ENCODE measurements around the gene EFNA5. TPM values are rescaled to one million over a fixed set of nuclear protein-coding genes. Genes with fewer than 3 reads are reported as not detected.
A peak's percentile ranks its signal among the peaks of the same experiment; 100 is the strongest.

Gene EFNA5
- total RNA-seq, 1 experiment from 2014 or later, result 42.7 TPM

DNA sequence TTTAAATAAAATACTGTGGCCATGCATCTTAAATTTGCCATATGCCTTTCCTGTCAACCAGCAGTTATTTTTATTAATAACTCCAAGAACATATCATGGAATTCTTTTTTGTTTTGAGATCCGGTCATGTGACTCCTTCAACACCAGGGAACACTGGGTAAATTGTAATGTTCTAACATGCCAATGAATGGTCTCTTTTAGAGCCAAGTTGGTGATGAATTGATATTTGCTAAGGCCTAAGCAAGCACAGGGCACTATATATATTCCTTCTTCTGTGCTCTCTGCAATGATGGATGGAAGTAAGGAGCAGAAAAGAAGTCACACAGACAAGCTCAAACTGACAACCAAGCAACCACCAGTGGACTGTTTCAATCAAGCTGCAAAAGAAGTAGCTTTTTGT lies 124.0 kb downstream of the EFNA5 start:
- H2AFZ ChIP-seq, result no peak overlapping the region
- ChIA-PET POLR2A (ENCODE audit: unreplicated experiment) (interaction anchor here (0.5 kb wide), 1 partner anchor 117 kb away, joined by 5 read pairs; no protein-coding TSS in a partner anchor), CTCF (interaction anchor here (0.7 kb wide), 1 partner anchor 9 kb away, joined by 4 read pairs; no protein-coding TSS in a partner anchor)
- no peak overlapping the region for H3K27ac ChIP-seq
- TF ChIP-seq, protein P1, sequence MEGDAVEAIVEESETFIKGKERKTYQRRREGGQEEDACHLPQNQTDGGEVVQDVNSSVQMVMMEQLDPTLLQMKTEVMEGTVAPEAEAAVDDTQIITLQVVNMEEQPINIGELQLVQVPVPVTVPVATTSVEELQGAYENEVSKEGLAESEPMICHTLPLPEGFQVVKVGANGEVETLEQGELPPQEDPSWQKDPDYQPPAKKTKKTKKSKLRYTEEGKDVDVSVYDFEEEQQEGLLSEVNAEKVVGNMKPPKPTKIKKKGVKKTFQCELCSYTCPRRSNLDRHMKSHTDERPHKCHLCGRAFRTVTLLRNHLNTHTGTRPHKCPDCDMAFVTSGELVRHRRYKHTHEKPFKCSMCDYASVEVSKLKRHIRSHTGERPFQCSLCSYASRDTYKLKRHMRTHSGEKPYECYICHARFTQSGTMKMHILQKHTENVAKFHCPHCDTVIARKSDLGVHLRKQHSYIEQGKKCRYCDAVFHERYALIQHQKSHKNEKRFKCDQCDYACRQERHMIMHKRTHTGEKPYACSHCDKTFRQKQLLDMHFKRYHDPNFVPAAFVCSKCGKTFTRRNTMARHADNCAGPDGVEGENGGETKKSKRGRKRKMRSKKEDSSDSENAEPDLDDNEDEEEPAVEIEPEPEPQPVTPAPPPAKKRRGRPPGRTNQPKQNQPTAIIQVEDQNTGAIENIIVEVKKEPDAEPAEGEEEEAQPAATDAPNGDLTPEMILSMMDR (conservative IDR thresholded peaks at IDR 0.05), result no peak
- peaks cover 27% of the 10 kb centered on the region for H3F3A ChIP-seq (ENCODE audit: insufficient read depth, low read depth)
- intact Hi-C loops (cut with micrococcal nuclease; ENCODE audit: unreplicated experiment), result no loop called here
- no peaks in the 10 kb centered on the region for H4K20me1 ChIP-seq (ENCODE audit: insufficient read depth)
- 0 out of 2 replicates have a peak, but pooled peaks cover 8% of the 10 kb centered on the region for H3K36me3 ChIP-seq (ENCODE audit: low read depth)
- H3K4me2 ChIP-seq, result no peak overlapping the region
- peaks cover 91% of the 10 kb centered on the region for H3K79me2 ChIP-seq (ENCODE audit: low read depth)
- no peaks in the 10 kb centered on the region for H3K9me3 ChIP-seq (ENCODE audit: insufficient read depth, low read depth)
- H3K27me3 ChIP-seq (ENCODE audit: insufficient read depth, low read depth), result no peaks in the 10 kb centered on the region
- H3K9me2 ChIP-seq (ENCODE audit: insufficient read depth), result no peaks in the 10 kb centered on the region
- peaks cover 39% of the 10 kb centered on the region for H3K4me1 ChIP-seq (replicated peaks; ENCODE audit: insufficient read depth)
- no peak for DNase-seq
- no peak overlapping the region for H3K4me3 ChIP-seq
- BruUV-seq (replicated peaks), result no TSS peak

DNA sequence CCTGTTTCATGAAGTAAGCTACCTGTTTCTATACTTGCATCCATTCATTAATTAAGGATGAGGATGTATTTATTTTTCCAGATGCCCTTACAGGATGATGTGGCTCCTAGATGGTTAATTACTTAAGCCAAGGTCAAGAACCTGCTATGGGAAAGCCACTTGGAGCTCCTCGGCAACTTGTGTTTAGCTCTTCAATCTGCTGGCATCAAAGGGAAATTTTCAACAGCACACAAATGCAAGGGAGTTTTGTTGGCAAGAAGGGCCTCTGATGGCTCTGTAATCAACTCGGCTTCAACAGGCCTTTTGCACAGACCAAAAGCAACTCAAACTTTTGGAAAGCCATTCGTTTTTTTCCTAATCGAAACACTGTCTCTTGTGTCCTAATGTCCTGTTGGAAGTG lies 125.3 kb downstream of the EFNA5 start:
- H3K36me3 ChIP-seq (ENCODE audit: low read depth), result 0 out of 2 replicates have a peak, but pooled peaks cover 8% of the 10 kb centered on the region
- no peak for TF ChIP-seq EZH2 (IDR thresholded peaks at IDR 0.05; ENCODE audit: low read depth)
- TF ChIP-seq, protein P1 (conservative IDR thresholded peaks at IDR 0.05), result no peak
- no TSS peak for BruUV-seq (replicated peaks)
- ChIA-PET POLR2A (ENCODE audit: unreplicated experiment) (no interaction called here), CTCF (no interaction called here)
- H3K79me2 ChIP-seq (ENCODE audit: low read depth), result peaks cover 91% of the 10 kb centered on the region
- no peaks in the 10 kb centered on the region for H4K20me1 ChIP-seq (ENCODE audit: insufficient read depth)
- no peaks in the 10 kb centered on the region for H3K27me3 ChIP-seq (ENCODE audit: insufficient read depth, low read depth)
- intact Hi-C loops (cut with micrococcal nuclease; ENCODE audit: unreplicated experiment), result no loop called here
- H3K4me2 ChIP-seq, result no peak overlapping the region
- peaks cover 51% of the 10 kb centered on the region for H3K4me1 ChIP-seq (replicated peaks; ENCODE audit: insufficient read depth)
- H3K9me3 ChIP-seq (ENCODE audit: insufficient read depth, low read depth), result no peaks in the 10 kb centered on the region
- peaks cover 33% of the 10 kb centered on the region for H3F3A ChIP-seq (ENCODE audit: insufficient read depth, low read depth)
- no peak overlapping the region for H2AFZ ChIP-seq
- DNase-seq, result no peak
- no peaks in the 10 kb centered on the region for H3K9me2 ChIP-seq (ENCODE audit: insufficient read depth)
- H3K27ac ChIP-seq, result 0 out of 2 replicates have a peak overlapping the region, but pooled peaks have one; percentile 93
- H3K4me3 ChIP-seq, result no peak overlapping the region

DNA sequence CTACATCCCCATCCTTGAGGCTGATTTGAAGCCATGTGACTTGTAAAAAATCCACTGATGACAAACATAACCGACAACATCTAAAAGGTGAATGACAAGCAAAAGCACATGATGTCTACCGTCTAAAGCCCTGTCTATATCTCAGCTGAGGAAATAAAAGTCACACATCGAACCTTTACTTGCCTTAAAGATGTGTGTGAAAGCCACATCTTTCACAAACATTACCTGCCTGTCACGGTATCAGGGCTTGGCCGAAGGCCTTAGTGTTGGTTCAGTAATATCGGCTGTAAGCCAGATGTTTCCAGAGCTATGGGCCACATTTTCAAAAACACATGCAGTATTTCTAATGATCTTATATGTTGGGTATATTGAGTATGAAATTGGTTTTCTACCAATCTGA lies 125.8 kb downstream of the EFNA5 start:
- no peaks in the 10 kb centered on the region for H4K20me1 ChIP-seq (ENCODE audit: insufficient read depth)
- H3K4me2 ChIP-seq, result peak overlapping the region; percentile 82; the same call in 1 of the 2 replicates
- no TSS peak for BruUV-seq (replicated peaks)
- TF ChIP-seq, protein P1 (conservative IDR thresholded peaks at IDR 0.05), result no peak
- TF ChIP-seq EZH2 (IDR thresholded peaks at IDR 0.05; ENCODE audit: low read depth), result no peak
- peaks cover 33% of the 10 kb centered on the region for H3F3A ChIP-seq (ENCODE audit: insufficient read depth, low read depth)
- H3K4me1 ChIP-seq (replicated peaks; ENCODE audit: insufficient read depth), result peaks cover 57% of the 10 kb centered on the region
- H3K27ac ChIP-seq, result peak overlapping the region; percentile 93
- no peak for DNase-seq
- intact Hi-C loops (cut with micrococcal nuclease; ENCODE audit: unreplicated experiment), result no loop called here
- H3K27me3 ChIP-seq (ENCODE audit: insufficient read depth, low read depth), result no peaks in the 10 kb centered on the region
- H3K9me3 ChIP-seq (ENCODE audit: insufficient read depth, low read depth), result no peaks in the 10 kb centered on the region
- 0 out of 2 replicates have a peak, but pooled peaks cover 9% of the 10 kb centered on the region for H3K36me3 ChIP-seq (ENCODE audit: low read depth)
- CTCF ChIA-PET, result no interaction called here
- H3K9me2 ChIP-seq (ENCODE audit: insufficient read depth), result no peaks in the 10 kb centered on the region
- H3K79me2 ChIP-seq (ENCODE audit: low read depth), result peaks cover 91% of the 10 kb centered on the region
- no peak overlapping the region for H3K4me3 ChIP-seq
- POLR2A ChIA-PET (ENCODE audit: unreplicated experiment), result no interaction called here
- no peak overlapping the region for H2AFZ ChIP-seq

Measured in PC-9 (cell line).